ENCODE results near the gene CCNI. TPM values are rescaled to one million over a fixed set of nuclear protein-coding genes. Genes with fewer than 3 reads are reported as not detected.
A peak's percentile ranks its signal among the peaks of the same experiment; 100 is the strongest.

The CCNI gene
- total RNA-seq, 1 experiment from 2014 or later, result 240 TPM

DNA sequence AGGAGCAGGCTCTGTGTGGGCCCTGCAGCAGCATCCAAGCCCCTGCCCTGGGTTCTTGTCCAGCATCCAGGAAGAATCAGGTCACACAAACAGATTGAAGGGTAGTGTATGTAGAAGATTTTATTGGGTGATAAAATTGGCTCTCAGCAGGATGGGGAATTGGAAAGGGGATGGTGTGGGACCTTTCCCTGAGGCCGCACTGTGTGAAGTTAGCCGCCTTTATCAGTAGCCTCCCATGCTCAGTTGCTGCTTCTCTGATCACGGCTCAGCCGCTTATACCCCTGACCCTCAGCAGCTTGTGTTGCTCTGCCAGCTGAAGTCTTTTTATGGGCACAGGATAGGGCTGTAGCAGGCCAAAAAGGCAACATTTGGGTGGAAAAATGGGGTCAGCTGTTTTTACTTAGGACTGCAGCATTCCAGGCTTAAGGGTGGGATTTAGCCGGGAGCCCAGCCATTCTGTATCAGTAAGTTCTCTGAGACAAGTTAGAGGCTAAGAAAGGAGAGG is 46.0 kb upstream of the CCNI start:
- no peaks in the 10 kb centered on the region for H3K9me3 ChIP-seq (ENCODE audit: control insufficient read depth, low read depth, low read length)
- no peak overlapping the region for H3K14ac ChIP-seq (ENCODE audit: insufficient read depth, low read length)

More for the DNA sequence above, 46.0 kb upstream of the CCNI start:
- Mint-ChIP-seq H3K27me3 (ENCODE audit: low read depth) (peaks cover 2% of the 10 kb centered on the region), H3K4me1 (peaks cover 19 to 34% of the 10 kb centered on the region in 2 experiments), H3K9me3 (peaks cover 3 to 7% of the 10 kb centered on the region in 2 experiments; a peak in 1 of 5 replicates), H3K4me3 (no peak overlapping the region), H3K36me3 (ENCODE audit: insufficient read depth in 1 of 3, low read depth in 3 of 3) (no peaks in the 10 kb centered on the region), H3K27ac (peak overlapping the region in 1 of 3 experiments; percentile 31; a peak in 1 of 7 replicates)
- H3K79me1 ChIP-seq (ENCODE audit: insufficient read depth, low read depth, low read length, poor library complexity, severe bottlenecking), result no peaks in the 10 kb centered on the region
- H3K23me2 ChIP-seq (ENCODE audit: insufficient read length, low read depth, low read length, poor library complexity, severe bottlenecking), result no peaks in the 10 kb centered on the region
- no peak overlapping the region for H3K4me2 ChIP-seq (ENCODE audit: insufficient read depth, insufficient read length, low read length)
- H2AFZ ChIP-seq (ENCODE audit: low read length), result no peak overlapping the region
- DNase-seq, result no peak
- no peak overlapping the region for H4K91ac ChIP-seq (ENCODE audit: insufficient read length, low read depth, low read length)
- no peak overlapping the region for H3K18ac ChIP-seq (ENCODE audit: insufficient read length, low read depth, low read length)
- no peak overlapping the region for H3K4ac ChIP-seq (ENCODE audit: low read depth, low read length)
- TF ChIP-seq, protein P1, sequence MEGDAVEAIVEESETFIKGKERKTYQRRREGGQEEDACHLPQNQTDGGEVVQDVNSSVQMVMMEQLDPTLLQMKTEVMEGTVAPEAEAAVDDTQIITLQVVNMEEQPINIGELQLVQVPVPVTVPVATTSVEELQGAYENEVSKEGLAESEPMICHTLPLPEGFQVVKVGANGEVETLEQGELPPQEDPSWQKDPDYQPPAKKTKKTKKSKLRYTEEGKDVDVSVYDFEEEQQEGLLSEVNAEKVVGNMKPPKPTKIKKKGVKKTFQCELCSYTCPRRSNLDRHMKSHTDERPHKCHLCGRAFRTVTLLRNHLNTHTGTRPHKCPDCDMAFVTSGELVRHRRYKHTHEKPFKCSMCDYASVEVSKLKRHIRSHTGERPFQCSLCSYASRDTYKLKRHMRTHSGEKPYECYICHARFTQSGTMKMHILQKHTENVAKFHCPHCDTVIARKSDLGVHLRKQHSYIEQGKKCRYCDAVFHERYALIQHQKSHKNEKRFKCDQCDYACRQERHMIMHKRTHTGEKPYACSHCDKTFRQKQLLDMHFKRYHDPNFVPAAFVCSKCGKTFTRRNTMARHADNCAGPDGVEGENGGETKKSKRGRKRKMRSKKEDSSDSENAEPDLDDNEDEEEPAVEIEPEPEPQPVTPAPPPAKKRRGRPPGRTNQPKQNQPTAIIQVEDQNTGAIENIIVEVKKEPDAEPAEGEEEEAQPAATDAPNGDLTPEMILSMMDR (conservative IDR thresholded peaks at IDR 0.05), result no peak
- no peak overlapping the region for H2BK20ac ChIP-seq (ENCODE audit: low read depth, low read length, poor library complexity, severe bottlenecking)
- no peak overlapping the region for H3K23ac ChIP-seq (ENCODE audit: insufficient read length, low read depth, low read length)
- no peaks in the 10 kb centered on the region for H3K79me2 ChIP-seq (ENCODE audit: insufficient read depth, low read length)
- no peak overlapping the region for H4K8ac ChIP-seq (replicated peaks; ENCODE audit: insufficient read length, low read depth, low read length)
- no peaks in the 10 kb centered on the region for H3K27me3 ChIP-seq (ENCODE audit: insufficient read depth, low read length)
- H3T11ph ChIP-seq (ENCODE audit: low read length), result no peak overlapping the region
- no peak overlapping the region for H2BK120ac ChIP-seq (ENCODE audit: low read depth, low read length, poor library complexity, severe bottlenecking)
- H3K9ac ChIP-seq (ENCODE audit: extremely low read depth, insufficient read length, low read length), result no peak overlapping the region
- H2BK5ac ChIP-seq (ENCODE audit: insufficient read length, low read length), result no peak overlapping the region
- WGBS (ENCODE audit: extremely low coverage, insufficient read length, low lambda C conversion rate), result no CpG with 5 or more reads among the region's 5 CpGs
- H4K20me1 ChIP-seq (ENCODE audit: control insufficient read depth, insufficient read depth, insufficient read length), result no peaks in the 10 kb centered on the region
- H3K27ac ChIP-seq (ENCODE audit: insufficient read length, low read depth, low read length), result no peak overlapping the region
- H2AK5ac ChIP-seq (ENCODE audit: insufficient read length, low read length), result no peak overlapping the region
- H3K56ac ChIP-seq (ENCODE audit: insufficient read length, low read depth, low read length), result no peak overlapping the region
- H4K5ac ChIP-seq (ENCODE audit: insufficient read length, low read depth, low read length), result no peak overlapping the region
- H3K4me1 ChIP-seq (ENCODE audit: insufficient read depth, low read length), result peaks cover 2% of the 10 kb centered on the region; the same call in 1 of the 2 replicates
- H2BK12ac ChIP-seq (ENCODE audit: insufficient read length, low read depth, low read length), result no peak overlapping the region
- no peak overlapping the region for H2BK15ac ChIP-seq (ENCODE audit: low read depth, low read length)
